Measurements from ENCODE around the gene RPUSD3. TPM values are rescaled to one million over a fixed set of nuclear protein-coding genes. Genes with fewer than 3 reads are reported as not detected.
A peak's percentile ranks its signal among the peaks of the same experiment; 100 is the strongest.

The RPUSD3 gene
- total and polyA plus RNA-seq, 2 of the 4 experiments (the other 2 are of a cell fraction), result 30.3 to 49.4 TPM

DNA sequence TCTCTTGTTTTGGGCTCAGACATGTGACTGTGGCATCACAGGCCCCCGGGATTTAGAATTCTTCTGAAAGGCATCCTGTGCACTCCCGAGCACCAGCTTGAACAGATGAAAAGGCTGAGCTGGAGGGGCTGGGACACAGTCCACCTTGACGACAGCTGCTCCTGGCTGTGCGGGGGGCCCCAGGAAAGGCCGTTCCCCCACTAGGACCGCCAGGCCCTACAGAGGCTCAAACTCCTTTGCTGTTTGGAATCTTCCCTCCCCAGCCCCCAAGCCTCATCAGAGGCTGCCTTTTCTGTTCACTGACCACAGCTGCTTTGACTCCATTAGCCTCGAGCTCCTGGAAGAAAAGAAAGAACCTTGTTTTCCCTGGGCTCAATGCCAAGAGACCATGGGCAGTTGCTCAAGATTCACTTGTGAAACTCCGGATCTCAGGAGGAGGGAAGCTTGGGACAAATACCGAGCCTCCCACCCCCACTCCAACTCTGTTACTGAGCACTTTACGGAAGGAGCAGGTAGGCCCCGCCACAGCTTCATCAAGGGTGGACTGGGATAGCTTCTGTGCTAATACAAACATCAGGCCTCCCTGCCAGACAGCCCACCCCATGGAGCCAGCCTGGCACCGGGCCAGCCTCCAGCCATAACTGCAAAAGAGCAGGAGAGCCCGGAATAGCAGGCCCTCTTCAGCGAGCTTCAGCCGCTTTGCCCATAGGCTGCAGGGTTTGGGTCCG, 20.6 kb upstream of the RPUSD3 start:
- peak overlapping the region; percentile 70; the same call in 2 of the 3 replicates for H2BK15ac ChIP-seq (ENCODE audit: low read depth, low read length)
- dilution Hi-C loops (cut with HindIII; ENCODE audit: low sequenced_read_pairs, unreplicated experiment) (no loop called here), intact Hi-C loops (cut with micrococcal nuclease) (no loop called here), in situ Hi-C loops (cut with MboI; ENCODE audit: low sequenced_read_pairs) (no loop called here)
- no peaks in the 10 kb centered on the region; the same call in 1 of the 2 replicates for H3K27me3 ChIP-seq (ENCODE audit: control insufficient read depth, insufficient read depth, low read length)
- no peaks in the 10 kb centered on the region for H3K9me3 ChIP-seq (ENCODE audit: control insufficient read depth, insufficient read depth, low read length)
- DNase-seq (peak; percentile 86), ATAC-seq (ENCODE audit: low read depth) (peak; percentile 73)
- H2BK5ac ChIP-seq (ENCODE audit: low read depth, low read length, poor library complexity, severe bottlenecking), result no peak overlapping the region
- peak overlapping the region; percentile 75 for H2BK120ac ChIP-seq (ENCODE audit: low read depth, low read length)
- peak overlapping the region; percentile 44 for H4K91ac ChIP-seq (ENCODE audit: insufficient read depth, low read depth, low read length)
- H2BK20ac ChIP-seq (ENCODE audit: low read depth, low read length), result peak overlapping the region; percentile 65; the same call in 1 of the 2 replicates
- BruUV-seq (replicated peaks), result no TSS peak
- no peaks in the 10 kb centered on the region for H3K36me3 ChIP-seq (ENCODE audit: control insufficient read depth, insufficient read depth, low read length)
- TF ChIP-seq CHD1 (IDR thresholded peaks at IDR 0.05; ENCODE audit: low read depth, low read length) (no peak), MAZ (IDR thresholded peaks at IDR 0.05; ENCODE audit: borderline replicate concordance, low read depth, low read length) (no peak), CEBPB (IDR thresholded peaks at IDR 0.05; ENCODE audit: low read depth, low read length) (peak; percentile 86)
- H4K8ac ChIP-seq (ENCODE audit: low read depth in 2 of 2, low read length in 2 of 2), result peak overlapping the region; percentile 81 to 90
- CTCF ChIA-PET, result no interaction called here
- H3K56ac ChIP-seq (ENCODE audit: extremely low read depth, insufficient read depth, low read length), result no peak overlapping the region
- peaks cover 9% of the 10 kb centered on the region for H3K4me1 ChIP-seq (ENCODE audit: control insufficient read depth, insufficient read depth, low read length)
- no peak overlapping the region for H3K4me3 ChIP-seq (ENCODE audit: insufficient read depth, low read depth, low read length)
- peak overlapping the region; percentile 48 for H3K14ac ChIP-seq (replicated peaks; ENCODE audit: low read depth, low read length)
- WGBS, 2 experiments (ENCODE audit: extremely low coverage in 2 of 2, insufficient read length in 1 of 2), result 37% methylated on average over 3 of the region's 16 CpGs; no CpG with 5 or more reads in 1 of the 2 experiments
- peak overlapping the region; percentile 61 for H2AK5ac ChIP-seq (ENCODE audit: low read depth, low read length)
- H2AK9ac ChIP-seq (replicated peaks; ENCODE audit: low read depth, low read length, poor library complexity), result peak overlapping the region; percentile 61
- no peaks in the 10 kb centered on the region for H3K79me1 ChIP-seq (ENCODE audit: low read depth in 1 of 2, low read length in 2 of 2)
- peak overlapping the region; percentile 18 for H4K5ac ChIP-seq (ENCODE audit: low read depth, low read length)
- H3K4me2 ChIP-seq (ENCODE audit: low read depth, low read length), result peak overlapping the region; percentile 0; the same call in 1 of the 2 replicates
- H3K4ac ChIP-seq (ENCODE audit: low read depth, low read length), result peak overlapping the region; percentile 66
- no peaks in the 10 kb centered on the region for H4K20me1 ChIP-seq (ENCODE audit: insufficient read depth, low read length)
- peak overlapping the region; percentile 74 for H3K27ac ChIP-seq (ENCODE audit: insufficient read depth, low read length)
- H3K9ac ChIP-seq (ENCODE audit: low read depth, low read length), result no peak overlapping the region
- H3K18ac ChIP-seq (ENCODE audit: low read depth, low read length), result peak overlapping the region; percentile 10; the same call in 1 of the 2 replicates
- peak overlapping the region; percentile 79 for H3K23ac ChIP-seq (ENCODE audit: low read depth, low read length)
- peak overlapping the region; percentile 90 for H2AFZ ChIP-seq (replicated peaks; ENCODE audit: low read length, poor library complexity)
- 0 out of 2 replicates have a peak, but pooled peaks cover 3% of the 10 kb centered on the region for H3K9me1 ChIP-seq (ENCODE audit: insufficient read depth, low read length)
- POLR2A ChIA-PET (ENCODE audit: unreplicated experiment), result no interaction called here
